Nephron progenitor cell (in vitro differentiated cells): Measurements from ENCODE around the gene XYLT2.

Source experiments
- DNase-seq: peaks from one replicate; pipeline ENCODE4 v3.0.0; 2021
- H3K27ac Mint-ChIP-seq: 2 replicates; pipeline ENCODE4 v1.8.0; 2021; ENCODE audit warnings: mild to moderate bottlenecking, moderate library complexity, mixed read lengths
- H3K27me3 Mint-ChIP-seq: 2 replicates; pipeline ENCODE4 v1.8.0; 2021; ENCODE audit warnings: mild to moderate bottlenecking, low read depth, mixed read lengths; ENCODE audit not compliant: poor library complexity
- H3K36me3 Mint-ChIP-seq: 2 replicates; pipeline ENCODE4 v1.8.0; 2021; ENCODE audit warnings: low read depth, mixed read lengths
- H3K4me1 Mint-ChIP-seq: 2 replicates; pipeline ENCODE4 v1.8.0; 2021; ENCODE audit warnings: mixed read lengths
- H3K4me3 Mint-ChIP-seq: 2 replicates; pipeline ENCODE4 v1.8.0; 2021; ENCODE audit warnings: mild to moderate bottlenecking, moderate library complexity, mixed read lengths
- H3K9me3 Mint-ChIP-seq: 2 replicates; pipeline ENCODE4 v1.8.0; 2021; ENCODE audit warnings: mild to moderate bottlenecking, moderate library complexity, mixed read lengths
- CTCF ChIP-seq: fragments of 200-600 bp; sonication (generic); IDR thresholded peaks from 2 replicates; pipeline ENCODE4 v1.5.0; 2021; ENCODE audit warnings: antibody characterized with exemption

The XYLT2 gene

GRCh38 chr17:50325906-50326305, 20.0 kb upstream of the XYLT2 start:
- TF ChIP-seq CTCF = no peak
- Mint-ChIP-seq H3K4me1 (peaks cover 61% of the 10 kb centered on the region), H3K27me3 (peaks cover 6% of the 10 kb centered on the region), H3K27ac (no peak overlapping the region), H3K4me3 (no peak overlapping the region), H3K36me3 (no peaks in the 10 kb centered on the region), H3K9me3 (no peaks in the 10 kb centered on the region)
- DNase-seq = no peak

- H3K9me3 Mint-ChIP-seq = no peaks in the 10 kb centered on the region
- H3K36me3 Mint-ChIP-seq = no peaks in the 10 kb centered on the region
- H3K27ac Mint-ChIP-seq = peak overlapping the region; percentile 78
- TF ChIP-seq CTCF = no peak
- peaks cover 62% of the 10 kb centered on the region for H3K4me1 Mint-ChIP-seq
- no peak for DNase-seq
- peaks cover 4% of the 10 kb centered on the region for H3K27me3 Mint-ChIP-seq
- peak overlapping the region; percentile 43 for H3K4me3 Mint-ChIP-seq
Observed at GRCh38 chr17:50326831-50327364, 19.0 kb upstream of the XYLT2 start.

- Mint-ChIP-seq H3K27ac (peak overlapping the region; percentile 42), H3K36me3 (no peaks in the 10 kb centered on the region), H3K4me1 (peaks cover 68% of the 10 kb centered on the region), H3K4me3 (no peak overlapping the region), H3K27me3 (peaks cover 8% of the 10 kb centered on the region), H3K9me3 (no peaks in the 10 kb centered on the region)
- TF ChIP-seq CTCF = no peak
- DNase-seq = no peak
Observed at GRCh38 chr17:50328363-50329325, 17.3 kb upstream of the XYLT2 start.

GRCh38 chr17:50329716-50330115, 16.2 kb upstream of the XYLT2 start:
- H3K36me3 Mint-ChIP-seq = no peaks in the 10 kb centered on the region
- peak overlapping the region; percentile 82 for H3K27ac Mint-ChIP-seq
- no peak for DNase-seq
- H3K27me3 Mint-ChIP-seq = peaks cover 8% of the 10 kb centered on the region
- TF ChIP-seq CTCF = no peak
- no peaks in the 10 kb centered on the region for H3K9me3 Mint-ChIP-seq
- H3K4me3 Mint-ChIP-seq = no peak overlapping the region
- peaks cover 75% of the 10 kb centered on the region for H3K4me1 Mint-ChIP-seq

- H3K9me3 Mint-ChIP-seq = no peaks in the 10 kb centered on the region
- H3K4me3 Mint-ChIP-seq = no peak overlapping the region
- no peaks in the 10 kb centered on the region for H3K36me3 Mint-ChIP-seq
- no peak overlapping the region for H3K27ac Mint-ChIP-seq
- DNase-seq = no peak
- TF ChIP-seq CTCF = no peak
- H3K27me3 Mint-ChIP-seq = peaks cover 8% of the 10 kb centered on the region
- peaks cover 75% of the 10 kb centered on the region for H3K4me1 Mint-ChIP-seq
Observed at GRCh38 chr17:50330151-50330775, 15.7 kb upstream of the XYLT2 start.
